Fibroblast of pulmonary artery (primary cell): ENCODE measurements around the gene NRL.
A peak's percentile ranks its signal among the peaks of the same experiment; 100 is the strongest.

Source experiments
- DNase-seq: peaks from one replicate; pipeline ENCODE4 v3.0.0-alpha.2; 2010; ENCODE audit warnings: low read depth
- H3K4me3 ChIP-seq: replicated peaks from 2 replicates; pipeline ENCODE4 v1.5.1; 2011; ENCODE audit warnings: low read depth, mild to moderate bottlenecking, control low read depth, low read length, moderate library complexity
- CTCF ChIP-seq: IDR thresholded peaks from 2 replicates; pipeline ENCODE4 v1.5.1; 2011; ENCODE audit warnings: mild to moderate bottlenecking, control low read depth, low read length, inconsistent platforms; ENCODE audit errors: missing control alignments

The NRL gene

GRCh38 chr14:24059841-24060388 is 54.8 kb downstream of the NRL start:
- DNase-seq: no peak
- TF ChIP-seq CTCF: no peak
- no peak overlapping the region for H3K4me3 ChIP-seq

- DNase-seq: no peak
- TF ChIP-seq CTCF: no peak
- no peak overlapping the region for H3K4me3 ChIP-seq
Observed at GRCh38 chr14:24058951-24059475, 55.7 kb downstream of the NRL start.

GRCh38 chr14:24058260-24058950 is 56.3 kb downstream of the NRL start:
- TF ChIP-seq CTCF: peak; percentile 81
- peak; percentile 82 for DNase-seq
- H3K4me3 ChIP-seq: no peak overlapping the region

- H3K4me3 ChIP-seq: no peak overlapping the region
- DNase-seq: no peak
- TF ChIP-seq CTCF: no peak
Observed at GRCh38 chr14:24057867-24058259, 56.9 kb downstream of the NRL start.

GRCh38 chr14:24057271-24057670 is 57.5 kb downstream of the NRL start:
- no peak for TF ChIP-seq CTCF
- H3K4me3 ChIP-seq: no peak overlapping the region
- DNase-seq: no peak

GRCh38 chr14:24056800-24057184 is 58.0 kb downstream of the NRL start:
- no peak for TF ChIP-seq CTCF
- no peak overlapping the region for H3K4me3 ChIP-seq
- DNase-seq: no peak
